Kidney (tissue), 14 donors: Measurements from ENCODE around the gene KCNS3. TPM values are rescaled to one million over a fixed set of nuclear protein-coding genes. Genes with fewer than 3 reads are reported as not detected.

ENCODE experiments used
- DNase-seq, 5 donors: peaks; one replicate each; pipeline ENCODE4 v3.0.0-alpha.2; 2013 to 2020
- FAIRE-seq: peaks from 2 replicates; lab custom pipeline; 2012; peaks lifted over from hg19 to GRCh38; lab: Jason Lieb, UNC
- H3K27ac ChIP-seq, 2 donors: one replicate each; pipeline ENCODE4 v1.7.0; 2013; ENCODE audit warnings: low read depth in 2 of 2, low read length in 2 of 2, inconsistent platforms in 1 of 2
- H3K27me3 ChIP-seq: one replicate; pipeline ENCODE4 v1.7.1; 2013; ENCODE audit warnings: low read length, inconsistent platforms; ENCODE audit not compliant: control insufficient read depth, insufficient read depth
- H3K36me3 ChIP-seq, 3 donors: one replicate each; pipeline versions ENCODE4 v1.7.0 to v1.7.1; 2013; ENCODE audit warnings: low read length in 3 of 3, control low read depth in 1 of 3, inconsistent platforms in 1 of 3; ENCODE audit not compliant: insufficient read depth in 3 of 3, control insufficient read depth in 2 of 3
- H3K4me1 ChIP-seq, 3 donors: one replicate each; pipeline versions ENCODE4 v1.7.0 to v1.7.1; 2013; ENCODE audit warnings: low read length in 3 of 3, inconsistent platforms in 1 of 3, low read depth in 1 of 3; ENCODE audit not compliant: control insufficient read depth in 2 of 3, insufficient read depth in 2 of 3
- H3K4me3 ChIP-seq, 3 donors: one replicate each; pipeline versions ENCODE4 v1.7.0 to v1.8.1; 2013; ENCODE audit warnings: low read length in 3 of 3, control low read depth in 1 of 3, inconsistent platforms in 1 of 3
- H3K9ac ChIP-seq, 3 donors: one replicate each; pipeline versions ENCODE4 v1.7.0 to v1.7.1; 2013; ENCODE audit warnings: low read length in 3 of 3, control low read depth in 1 of 3, inconsistent platforms in 1 of 3
- H3K9me3 ChIP-seq, 3 donors: one replicate each; pipeline versions ENCODE4 v1.7.0 to v1.7.1; 2013; ENCODE audit warnings: low read length in 3 of 3, control low read depth in 1 of 3, inconsistent platforms in 1 of 3; ENCODE audit not compliant: control insufficient read depth in 2 of 3, insufficient read depth in 1 of 3
- CTCF ChIP-seq: IDR thresholded peaks from 3 replicates; pipeline ENCODE4 v1.5.1; 2012; ENCODE audit warnings: mild to moderate bottlenecking, moderate library complexity, borderline replicate concordance; ENCODE audit not compliant: insufficient read depth; ENCODE audit errors: extremely low read depth
- intact Hi-C: fragments of 100-400 bp; cut with DNase I; formaldehyde crosslinking; loops from one replicate; pipeline ENCODE4 v1.11.1; 2022
- polyA plus RNA-seq: library from polyadenylated mRNA; stranded (reverse); fragments of 350-450 nt; fragmentation: Illumina TruSeq; extraction: RNeasy Lipid Tissue Mini Kit (QIAGEN cat#74804); gene quantifications from one replicate; pipeline ENCODE4 v1.2.3, GENCODE V29; 2014; ENCODE audit warnings: low read depth, low replicate concordance; ENCODE audit not compliant: insufficient read depth
- total RNA-seq: library from RNA; stranded (reverse); fragmentation: NEBNext Ultra II Directional; extraction: Animal tissue kit (Norgen Biotek cat#: 25700); gene quantifications from one replicate; pipeline ENCODE4 v1.2.1, GENCODE V29; 2021
- donor health status: control.
- donor health status: control.
- donor health status: control.
- donor health status: control.
- donor health status: control.
- donor health status: DM: yes; HTN: yes; CAD: no.
- donor health status: Normal renal cell carcinoma (clear cell type).

The KCNS3 gene
- total and polyA plus RNA-seq, 2 donors from 2014 or later = 4.4 to 7.3 TPM

- intact Hi-C loops = no loop called here
- H3K27ac ChIP-seq = no peak overlapping the region
- H3K4me3 ChIP-seq = no peak overlapping the region
- FAIRE-seq (no peak), DNase-seq (no peak)
- no peak overlapping the region for H3K9ac ChIP-seq
- no peaks in the 10 kb centered on the region for H3K4me1 ChIP-seq
- no peaks in the 10 kb centered on the region for H3K9me3 ChIP-seq
- no peak for TF ChIP-seq CTCF
- H3K27me3 ChIP-seq = no peaks in the 10 kb centered on the region
- no peaks in the 10 kb centered on the region for H3K36me3 ChIP-seq
Measured at GRCh38 chr2:17899871-17900270, 21.4 kb downstream of the KCNS3 start.

GRCh38 chr2:17901246-17901645 lies 22.8 kb downstream of the KCNS3 start:
- FAIRE-seq (no peak), DNase-seq (no peak)
- H3K9me3 ChIP-seq = no peaks in the 10 kb centered on the region
- H3K4me3 ChIP-seq = no peak overlapping the region
- TF ChIP-seq CTCF = no peak
- H3K9ac ChIP-seq = no peak overlapping the region
- H3K27me3 ChIP-seq = no peaks in the 10 kb centered on the region
- intact Hi-C loops = no loop called here
- no peaks in the 10 kb centered on the region for H3K4me1 ChIP-seq
- H3K36me3 ChIP-seq = no peaks in the 10 kb centered on the region
- no peak overlapping the region for H3K27ac ChIP-seq

GRCh38 chr2:17910980-17911379 lies 32.5 kb downstream of the KCNS3 start:
- intact Hi-C loops = no loop called here
- H3K27me3 ChIP-seq = no peaks in the 10 kb centered on the region
- DNase-seq (no peak), FAIRE-seq (no peak)
- H3K9me3 ChIP-seq = no peaks in the 10 kb centered on the region
- no peaks in the 10 kb centered on the region for H3K4me1 ChIP-seq
- H3K36me3 ChIP-seq = no peaks in the 10 kb centered on the region
- H3K9ac ChIP-seq = no peak overlapping the region
- TF ChIP-seq CTCF = no peak
- H3K27ac ChIP-seq = no peak overlapping the region
- no peak overlapping the region for H3K4me3 ChIP-seq
